NCI-H2029 treated with DMSO at 0.1 percent for 48 hours (cell line): Measurements from ENCODE around the gene SOCS3.
A peak's percentile ranks its signal among the peaks of the same experiment; 100 is the strongest.

Experiments
- DNase-seq: peaks from one replicate; lab custom pipeline; 2025; lab: John Stamatoyannopoulos, UW

The SOCS3 gene

GRCh38 chr17:78390241-78391050 is 30.6 kb upstream of the SOCS3 start:
- no peak for DNase-seq

- DNase-seq: peak; percentile 66
Measured at GRCh38 chr17:78387977-78388941, 28.4 kb upstream of the SOCS3 start.

GRCh38 chr17:78384479-78385175 is 24.8 kb upstream of the SOCS3 start:
- DNase-seq: no peak

GRCh38 chr17:78383725-78384471 is 24.0 kb upstream of the SOCS3 start:
- no peak for DNase-seq

- DNase-seq: no peak
Measured at GRCh38 chr17:78381601-78382232, 21.8 kb upstream of the SOCS3 start.

- no peak for DNase-seq
Measured at GRCh38 chr17:78380370-78380769, 20.5 kb upstream of the SOCS3 start.

- no peak for DNase-seq
Measured at GRCh38 chr17:78379131-78379491, 19.2 kb upstream of the SOCS3 start.

GRCh38 chr17:78378225-78379130 is 18.6 kb upstream of the SOCS3 start, which contains the start of gene PGS1:
TSS of gene PGS1 (plus strand) at chr17:78378649. CDS start at chr17:78378666, 17 bp downstream.
- DNase-seq: no peak

- no peak for DNase-seq
Measured at GRCh38 chr17:78377858-78378224, 18.0 kb upstream of the SOCS3 start.

GRCh38 chr17:78376161-78376560 is 16.3 kb upstream of the SOCS3 start:
- DNase-seq: no peak

GRCh38 chr17:78375401-78376151 is 15.7 kb upstream of the SOCS3 start:
- no peak for DNase-seq

GRCh38 chr17:78374631-78375274 is 14.9 kb upstream of the SOCS3 start:
- no peak for DNase-seq

- no peak for DNase-seq
Measured at GRCh38 chr17:78374189-78374588, 14.3 kb upstream of the SOCS3 start.

- no peak for DNase-seq
Measured at GRCh38 chr17:78372841-78373240, 13.0 kb upstream of the SOCS3 start.

GRCh38 chr17:78371056-78371455 is 11.2 kb upstream of the SOCS3 start:
- no peak for DNase-seq

- no peak for DNase-seq
Measured at GRCh38 chr17:78369791-78370381, 10.0 kb upstream of the SOCS3 start.

- DNase-seq: no peak
Measured at GRCh38 chr17:78368854-78369495, 9.1 kb upstream of the SOCS3 start.

GRCh38 chr17:78368348-78368747 is 8.5 kb upstream of the SOCS3 start:
- no peak for DNase-seq
